Nephron (organoid): ENCODE results near the gene NOCT.
A peak's percentile ranks its signal among the peaks of the same experiment; 100 is the strongest.

Source experiments
- H3K27ac Mint-ChIP-seq, 3 experiments: 2 replicates each; pipeline ENCODE4 v1.8.0; 2020; ENCODE audit warnings: mixed read lengths in 3 of 3, mild to moderate bottlenecking in 2 of 3, moderate library complexity in 1 of 3
- H3K27me3 Mint-ChIP-seq: 2 replicates; pipeline ENCODE4 v1.8.0; 2021; ENCODE audit warnings: low read depth, mild to moderate bottlenecking, moderate library complexity, mixed read lengths
- H3K36me3 Mint-ChIP-seq: 2 replicates; pipeline ENCODE4 v1.8.0; 2020; ENCODE audit warnings: low read depth, mixed read lengths
- H3K4me1 Mint-ChIP-seq: 2 replicates; pipeline ENCODE4 v1.8.0; 2020; ENCODE audit warnings: mixed read lengths
- H3K4me3 Mint-ChIP-seq, 3 experiments: 2 replicates each; pipeline ENCODE4 v1.8.0; 2020; ENCODE audit warnings: mild to moderate bottlenecking in 3 of 3, mixed read lengths in 3 of 3, moderate library complexity in 2 of 3
- H3K9me3 Mint-ChIP-seq: 2 replicates; pipeline ENCODE4 v1.8.0; 2020; ENCODE audit warnings: mixed read lengths
- TF ChIP-seq, protein P1 (sequence below), 3 experiments: fragments of 200-600 bp; sonication (generic); IDR thresholded peaks; one replicate each; pipeline ENCODE4 v1.5.0; 2021; ENCODE audit warnings: antibody characterized with exemption in 3 of 3; ENCODE audit not compliant: unreplicated experiment in 3 of 3

Gene NOCT, protein sequence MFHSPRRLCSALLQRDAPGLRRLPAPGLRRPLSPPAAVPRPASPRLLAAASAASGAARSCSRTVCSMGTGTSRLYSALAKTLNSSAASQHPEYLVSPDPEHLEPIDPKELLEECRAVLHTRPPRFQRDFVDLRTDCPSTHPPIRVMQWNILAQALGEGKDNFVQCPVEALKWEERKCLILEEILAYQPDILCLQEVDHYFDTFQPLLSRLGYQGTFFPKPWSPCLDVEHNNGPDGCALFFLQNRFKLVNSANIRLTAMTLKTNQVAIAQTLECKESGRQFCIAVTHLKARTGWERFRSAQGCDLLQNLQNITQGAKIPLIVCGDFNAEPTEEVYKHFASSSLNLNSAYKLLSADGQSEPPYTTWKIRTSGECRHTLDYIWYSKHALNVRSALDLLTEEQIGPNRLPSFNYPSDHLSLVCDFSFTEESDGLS

DNA sequence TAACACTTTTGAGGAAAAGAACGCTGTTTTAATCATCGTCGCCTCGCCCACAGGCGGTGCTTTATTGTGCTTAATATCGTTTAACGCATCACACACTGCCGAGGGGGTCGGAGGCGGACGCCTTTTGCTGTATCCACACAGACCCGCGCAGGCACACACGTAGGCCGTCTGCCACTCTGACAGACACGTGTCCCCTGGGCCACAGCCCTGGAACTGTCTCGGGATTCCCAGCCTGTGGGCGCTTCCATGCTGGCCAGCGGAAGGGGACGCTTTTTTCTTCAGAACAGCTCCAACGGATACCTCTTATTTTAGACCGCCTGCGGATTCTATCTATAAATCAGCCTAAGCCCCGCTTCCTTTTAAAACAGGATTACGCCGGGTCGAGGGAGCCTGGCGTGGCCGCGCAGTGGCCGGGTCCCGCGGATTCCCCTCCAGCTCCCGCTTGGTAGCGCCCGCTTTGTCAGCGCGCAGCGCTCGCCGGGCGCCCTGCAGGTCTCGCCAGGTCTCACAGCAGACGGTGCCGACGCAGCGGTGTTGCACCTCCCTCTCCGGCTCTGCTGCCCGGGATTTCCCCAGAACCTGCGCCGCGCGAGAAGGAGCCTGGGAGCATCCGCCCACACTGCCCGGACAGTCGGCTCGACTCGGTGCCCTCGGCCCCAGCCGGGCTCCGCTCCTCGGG, at the start of gene NOCT:
TSS of gene NOCT (plus strand) at position 513 of the 679 bp plus-strand sequence. CDS start 201 bp downstream, outside the sequence.
- TF ChIP-seq, protein P1, sequence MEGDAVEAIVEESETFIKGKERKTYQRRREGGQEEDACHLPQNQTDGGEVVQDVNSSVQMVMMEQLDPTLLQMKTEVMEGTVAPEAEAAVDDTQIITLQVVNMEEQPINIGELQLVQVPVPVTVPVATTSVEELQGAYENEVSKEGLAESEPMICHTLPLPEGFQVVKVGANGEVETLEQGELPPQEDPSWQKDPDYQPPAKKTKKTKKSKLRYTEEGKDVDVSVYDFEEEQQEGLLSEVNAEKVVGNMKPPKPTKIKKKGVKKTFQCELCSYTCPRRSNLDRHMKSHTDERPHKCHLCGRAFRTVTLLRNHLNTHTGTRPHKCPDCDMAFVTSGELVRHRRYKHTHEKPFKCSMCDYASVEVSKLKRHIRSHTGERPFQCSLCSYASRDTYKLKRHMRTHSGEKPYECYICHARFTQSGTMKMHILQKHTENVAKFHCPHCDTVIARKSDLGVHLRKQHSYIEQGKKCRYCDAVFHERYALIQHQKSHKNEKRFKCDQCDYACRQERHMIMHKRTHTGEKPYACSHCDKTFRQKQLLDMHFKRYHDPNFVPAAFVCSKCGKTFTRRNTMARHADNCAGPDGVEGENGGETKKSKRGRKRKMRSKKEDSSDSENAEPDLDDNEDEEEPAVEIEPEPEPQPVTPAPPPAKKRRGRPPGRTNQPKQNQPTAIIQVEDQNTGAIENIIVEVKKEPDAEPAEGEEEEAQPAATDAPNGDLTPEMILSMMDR (IDR thresholded peaks at IDR 0.05; ENCODE audit: unreplicated experiment in 3 of 3) = peak in 1 of 3 experiments; percentile 24
- Mint-ChIP-seq H3K4me3 (peak within 1 kb of the TSS; percentile 93 to 98 (median 95)), H3K27me3 (no peaks in the 10 kb centered on the region), H3K27ac (peak within 1 kb of the TSS; percentile 84 to 99 (median 88)), H3K36me3 (peaks cover 4% of the 10 kb centered on the region), H3K4me1 (peaks cover 36% of the 10 kb centered on the region), H3K9me3 (no peaks in the 10 kb centered on the region)

DNA sequence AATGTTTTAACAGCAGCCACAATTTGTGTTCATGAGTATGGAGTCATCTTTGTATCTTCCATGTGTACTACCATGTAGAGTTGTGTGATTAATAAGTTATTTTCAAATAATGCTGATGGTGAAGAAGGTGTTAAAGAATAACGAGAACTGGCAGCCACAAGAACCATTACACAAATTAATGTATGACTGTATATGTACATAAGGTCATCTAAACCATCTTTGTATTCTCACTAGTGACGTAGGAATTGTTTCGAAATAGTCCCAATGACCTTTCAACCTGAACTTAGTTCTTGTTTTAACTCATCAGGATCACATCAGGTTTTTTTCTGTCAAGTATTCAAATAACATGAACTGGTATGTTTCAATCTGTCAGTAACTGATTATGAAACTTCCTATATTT, 48.3 kb upstream of the NOCT start:
- no peaks in the 10 kb centered on the region for H3K36me3 Mint-ChIP-seq
- TF ChIP-seq, protein P1 (IDR thresholded peaks at IDR 0.05; ENCODE audit: unreplicated experiment in 3 of 3) = no peak
- H3K27me3 Mint-ChIP-seq = no peaks in the 10 kb centered on the region
- H3K4me1 Mint-ChIP-seq = no peaks in the 10 kb centered on the region
- no peaks in the 10 kb centered on the region for H3K9me3 Mint-ChIP-seq
- no peak overlapping the region for H3K27ac Mint-ChIP-seq
- no peak overlapping the region for H3K4me3 Mint-ChIP-seq

DNA sequence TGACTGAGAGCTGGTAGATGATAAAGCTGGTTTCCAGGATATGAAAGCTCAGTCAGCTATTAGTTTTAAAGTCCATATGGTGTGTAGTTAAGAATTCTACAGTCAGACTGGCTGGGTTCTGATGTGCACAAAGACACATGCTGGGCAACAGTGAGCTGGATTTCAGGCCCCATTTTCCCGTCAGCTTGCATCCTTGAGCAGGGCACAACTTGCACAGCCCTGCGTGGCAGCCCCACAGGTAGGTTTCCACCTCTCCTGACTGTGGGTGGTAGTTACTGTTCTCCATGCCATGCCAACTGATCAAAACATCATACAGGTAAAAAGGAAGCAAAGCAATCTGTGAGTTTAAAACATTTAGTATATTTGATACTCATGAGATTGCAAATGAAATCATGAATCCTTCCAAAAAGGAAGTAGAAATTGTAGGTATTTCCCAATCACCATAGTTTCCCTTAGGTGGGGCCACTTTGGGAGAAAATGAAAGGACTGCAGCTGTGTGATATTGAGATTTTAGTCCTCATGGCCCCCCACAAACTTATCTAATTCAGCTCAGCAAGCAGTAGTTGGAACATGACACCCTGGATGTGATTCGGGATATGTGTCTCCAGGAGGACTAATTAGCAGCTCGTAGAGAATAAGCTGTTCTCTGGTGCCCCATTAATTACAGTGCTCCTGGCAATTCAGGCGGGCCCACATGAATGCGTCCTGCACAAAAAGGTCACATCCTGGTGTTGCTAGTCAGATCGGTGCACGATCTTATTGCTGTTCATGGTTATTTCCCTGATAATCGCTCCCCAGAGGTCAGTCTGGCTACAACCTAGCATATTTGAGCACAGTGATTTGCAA, 42.4 kb upstream of the NOCT start:
- Mint-ChIP-seq H3K9me3 (no peaks in the 10 kb centered on the region), H3K4me3 (peak overlapping the region in 1 of 3 experiments; percentile 26), H3K4me1 (peaks cover 22% of the 10 kb centered on the region), H3K27me3 (no peaks in the 10 kb centered on the region), H3K27ac (peak overlapping the region in 2 of 3 experiments; percentile 81 to 89), H3K36me3 (no peaks in the 10 kb centered on the region)
- TF ChIP-seq, protein P1 (IDR thresholded peaks at IDR 0.05; ENCODE audit: unreplicated experiment in 3 of 3) = no peak

DNA sequence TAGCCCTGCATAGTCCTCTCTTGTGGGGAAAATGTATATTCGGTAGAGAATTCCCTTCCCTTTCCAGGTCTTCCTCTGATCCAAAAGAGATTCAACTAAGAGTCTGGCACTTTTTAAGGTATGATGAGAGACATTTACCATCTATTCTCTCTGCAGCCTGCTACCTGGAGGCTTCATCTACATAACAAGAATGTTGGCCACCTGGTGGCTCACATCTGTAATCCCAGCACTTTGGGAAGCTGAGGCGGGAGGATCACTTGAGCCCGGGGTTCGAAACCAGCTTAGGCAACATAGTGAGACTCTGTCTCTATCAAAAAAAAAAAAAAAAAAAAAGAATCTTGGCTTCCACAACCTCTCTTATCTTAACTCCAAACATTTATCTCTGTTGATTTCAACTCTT, 40.4 kb upstream of the NOCT start:
- no peak overlapping the region for H3K4me3 Mint-ChIP-seq
- H3K27me3 Mint-ChIP-seq = no peaks in the 10 kb centered on the region
- no peak overlapping the region for H3K27ac Mint-ChIP-seq
- peaks cover 22% of the 10 kb centered on the region for H3K4me1 Mint-ChIP-seq
- H3K9me3 Mint-ChIP-seq = no peaks in the 10 kb centered on the region
- TF ChIP-seq, protein P1 (IDR thresholded peaks at IDR 0.05; ENCODE audit: unreplicated experiment in 3 of 3) = no peak
- H3K36me3 Mint-ChIP-seq = no peaks in the 10 kb centered on the region

DNA sequence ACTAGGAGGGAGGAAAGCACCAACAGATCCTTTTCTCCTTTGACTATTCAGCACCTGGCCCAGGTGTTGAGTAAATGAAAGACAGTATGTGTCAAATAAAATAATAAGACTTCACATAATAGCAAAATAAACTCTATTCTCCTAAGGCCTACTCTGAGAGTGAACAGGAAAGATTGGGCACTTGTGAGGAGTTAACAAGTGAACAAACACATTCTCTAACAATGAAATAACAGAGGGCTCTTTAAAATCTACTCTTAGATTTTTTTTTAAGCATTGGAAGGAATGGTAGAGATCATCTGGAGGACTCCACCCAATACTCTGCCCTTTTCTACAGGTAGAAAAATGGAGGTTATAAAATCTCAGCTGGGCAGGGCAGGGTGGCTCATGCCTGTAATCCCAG, 39.1 kb upstream of the NOCT start:
- no peak overlapping the region for H3K4me3 Mint-ChIP-seq
- no peaks in the 10 kb centered on the region for H3K36me3 Mint-ChIP-seq
- H3K27ac Mint-ChIP-seq = no peak overlapping the region
- TF ChIP-seq, protein P1 (IDR thresholded peaks at IDR 0.05; ENCODE audit: unreplicated experiment in 3 of 3) = no peak
- peaks cover 22% of the 10 kb centered on the region for H3K4me1 Mint-ChIP-seq
- H3K27me3 Mint-ChIP-seq = no peaks in the 10 kb centered on the region
- no peaks in the 10 kb centered on the region for H3K9me3 Mint-ChIP-seq
